Neural cell (in vitro differentiated cells): Measurements from ENCODE around the gene ISYNA1. TPM values are rescaled to one million over a fixed set of nuclear protein-coding genes. Genes with fewer than 3 reads are reported as not detected.

Source experiments
- H2AFZ ChIP-seq: fragments of 200-600, 300-800 bp; sonication (generic), shearing (Covaris generic); 2 replicates; pipeline ENCODE4 v1.6.0; 2014; ENCODE audit warnings: low read depth, mild to moderate bottlenecking, antibody characterized with exemption, low read length, moderate library complexity
- H3F3A ChIP-seq: fragments of 200-600 bp; shearing (Covaris generic); 2 replicates; pipeline ENCODE4 v1.6.1; 2016; ENCODE audit warnings: mild to moderate bottlenecking, moderate library complexity, mixed read lengths, antibody characterized with exemption, low read length; ENCODE audit not compliant: insufficient read depth, poor library complexity, severe bottlenecking
- H3K27ac ChIP-seq: fragments of 200-600, 300-800 bp; sonication (generic), shearing (Covaris generic); 2 replicates; pipeline ENCODE4 v1.5.1; 2014; ENCODE audit warnings: mild to moderate bottlenecking, low read length, moderate library complexity
- H3K27me3 ChIP-seq: fragments of 300-800, 200-600 bp; sonication (generic), shearing (Covaris generic); 2 replicates; pipeline ENCODE4 v1.6.0; 2014; ENCODE audit warnings: mild to moderate bottlenecking, low read depth, low read length, moderate library complexity; ENCODE audit not compliant: insufficient read depth
- H3K36me3 ChIP-seq: fragments of 300-800, 200-600 bp; sonication (generic), shearing (Covaris generic); 2 replicates; pipeline ENCODE4 v1.5.1; 2014; ENCODE audit warnings: mild to moderate bottlenecking, antibody characterized with exemption, low read length, moderate library complexity; ENCODE audit not compliant: insufficient read depth
- H3K4me2 ChIP-seq: fragments of 300-800, 200-600 bp; sonication (generic), shearing (Covaris generic); 2 replicates; pipeline ENCODE4 v1.6.0; 2014; ENCODE audit warnings: mild to moderate bottlenecking, low read length
- H3K4me3 ChIP-seq: fragments of 300-800, 200-600 bp; sonication (generic), shearing (Covaris generic); 2 replicates; pipeline ENCODE4 v1.5.1; 2014; ENCODE audit warnings: mild to moderate bottlenecking, low read length, moderate library complexity
- H3K79me2 ChIP-seq: fragments of 200-600 bp; shearing (Covaris generic); replicated peaks from 2 replicates; pipeline ENCODE4 v1.6.0; 2014; ENCODE audit warnings: mild to moderate bottlenecking, low read length, moderate library complexity; ENCODE audit not compliant: insufficient read depth
- H3K9ac ChIP-seq: fragments of 300-800, 200-600 bp; sonication (generic), shearing (Covaris generic); 2 replicates; pipeline ENCODE4 v1.6.1; 2016; ENCODE audit warnings: mild to moderate bottlenecking, low read length, mixed read lengths
- H3K9me2 ChIP-seq: fragments of 200-600 bp; shearing (Covaris generic); 2 replicates; pipeline ENCODE4 v1.6.1; 2016; ENCODE audit warnings: mild to moderate bottlenecking, low read length, mixed read lengths; ENCODE audit not compliant: insufficient read depth
- H3K9me3 ChIP-seq: fragments of 200-600, 300-800 bp; sonication (generic), shearing (Covaris generic); 2 replicates; pipeline ENCODE4 v1.6.1; 2016; ENCODE audit warnings: mild to moderate bottlenecking, mixed run types, low read length, moderate library complexity, mixed read lengths
- H4K20me1 ChIP-seq: fragments of 200-600 bp; shearing (Covaris generic); 2 replicates; pipeline ENCODE4 v1.6.1; 2016; ENCODE audit warnings: mild to moderate bottlenecking, mixed run types; ENCODE audit not compliant: insufficient read depth
- EP300 ChIP-seq: fragments of 450-650 bp; conservative IDR thresholded peaks from 2 replicates; pipeline ENCODE4 v1.6.1; 2014; ENCODE audit warnings: antibody characterized with exemption, mild to moderate bottlenecking, moderate library complexity; ENCODE audit not compliant: poor library complexity, severe bottlenecking
- EZH2 ChIP-seq: fragments of 200-600, 300-800 bp; shearing (Covaris generic), sonication (generic); IDR thresholded peaks from 2 replicates; pipeline ENCODE4 v1.6.1; 2014; ENCODE audit warnings: antibody characterized with exemption, low read length, borderline replicate concordance, mild to moderate bottlenecking; ENCODE audit not compliant: insufficient read depth, poor library complexity, severe bottlenecking
- MXI1 ChIP-seq: fragments of 450-650 bp; conservative IDR thresholded peaks from 2 replicates; pipeline ENCODE4 v1.6.1; 2014; ENCODE audit warnings: antibody characterized with exemption, mild to moderate bottlenecking; ENCODE audit not compliant: poor library complexity, severe bottlenecking
- POLR2AphosphoS5 ChIP-seq: IDR thresholded peaks from 2 replicates; pipeline ENCODE4 v1.6.1; 2012
- RAD21 ChIP-seq: fragments of 450-650 bp; conservative IDR thresholded peaks from 2 replicates; pipeline ENCODE4 v1.6.1; 2014; ENCODE audit warnings: antibody characterized with exemption, mild to moderate bottlenecking, moderate library complexity
- REST ChIP-seq: IDR thresholded peaks from 2 replicates; pipeline ENCODE4 v1.6.1; 2012; ENCODE audit warnings: borderline replicate concordance
- SMC3 ChIP-seq: fragments of 450-650 bp; conservative IDR thresholded peaks from 2 replicates; pipeline ENCODE4 v1.6.1; 2014; ENCODE audit warnings: antibody characterized with exemption, mild to moderate bottlenecking, moderate library complexity; ENCODE audit not compliant: poor library complexity
- TAF1 ChIP-seq: IDR thresholded peaks from 2 replicates; pipeline ENCODE4 v1.6.1; 2012; ENCODE audit warnings: low read depth
- polyA plus RNA-seq: library from polyadenylated mRNA; depleted of rRNA; stranded (reverse); fragments of >200 nt; gene quantifications from 2 replicates; pipeline ENCODE4 v1.2.3, GENCODE V29; 2014
- TF ChIP-seq, protein P1 (sequence below): fragments of 450-650 bp; IDR thresholded peaks from 2 replicates; pipeline ENCODE4 v1.5.1; 2014; ENCODE audit warnings: antibody characterized with exemption, mild to moderate bottlenecking, moderate library complexity; ENCODE audit not compliant: poor library complexity, severe bottlenecking

Gene ISYNA1
- polyA plus RNA-seq, 1 donor from 2014 or later = 123 TPM

GRCh38 chr19:18393836-18394235, 44.1 kb downstream of the ISYNA1 start:
- Histone ChIP-seq H2AFZ (no peak overlapping the region), H3K9me2 (no peaks in the 10 kb centered on the region), H4K20me1 (no peaks in the 10 kb centered on the region), H3K9ac (no peak overlapping the region), H3K4me3 (no peak overlapping the region), H3K36me3 (no peaks in the 10 kb centered on the region), H3K27ac (no peak overlapping the region), H3K27me3 (peaks cover 2% of the 10 kb centered on the region), H3K79me2 (no peaks in the 10 kb centered on the region), H3K4me2 (no peak overlapping the region), H3K9me3 (no peaks in the 10 kb centered on the region), H3F3A (no peaks in the 10 kb centered on the region)
- TF ChIP-seq TAF1 (no peak), REST (no peak), RAD21 (no peak), EZH2 (no peak), POLR2AphosphoS5 (no peak), SMC3 (no peak)
- TF ChIP-seq, protein P1, sequence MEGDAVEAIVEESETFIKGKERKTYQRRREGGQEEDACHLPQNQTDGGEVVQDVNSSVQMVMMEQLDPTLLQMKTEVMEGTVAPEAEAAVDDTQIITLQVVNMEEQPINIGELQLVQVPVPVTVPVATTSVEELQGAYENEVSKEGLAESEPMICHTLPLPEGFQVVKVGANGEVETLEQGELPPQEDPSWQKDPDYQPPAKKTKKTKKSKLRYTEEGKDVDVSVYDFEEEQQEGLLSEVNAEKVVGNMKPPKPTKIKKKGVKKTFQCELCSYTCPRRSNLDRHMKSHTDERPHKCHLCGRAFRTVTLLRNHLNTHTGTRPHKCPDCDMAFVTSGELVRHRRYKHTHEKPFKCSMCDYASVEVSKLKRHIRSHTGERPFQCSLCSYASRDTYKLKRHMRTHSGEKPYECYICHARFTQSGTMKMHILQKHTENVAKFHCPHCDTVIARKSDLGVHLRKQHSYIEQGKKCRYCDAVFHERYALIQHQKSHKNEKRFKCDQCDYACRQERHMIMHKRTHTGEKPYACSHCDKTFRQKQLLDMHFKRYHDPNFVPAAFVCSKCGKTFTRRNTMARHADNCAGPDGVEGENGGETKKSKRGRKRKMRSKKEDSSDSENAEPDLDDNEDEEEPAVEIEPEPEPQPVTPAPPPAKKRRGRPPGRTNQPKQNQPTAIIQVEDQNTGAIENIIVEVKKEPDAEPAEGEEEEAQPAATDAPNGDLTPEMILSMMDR = no peak

DNA sequence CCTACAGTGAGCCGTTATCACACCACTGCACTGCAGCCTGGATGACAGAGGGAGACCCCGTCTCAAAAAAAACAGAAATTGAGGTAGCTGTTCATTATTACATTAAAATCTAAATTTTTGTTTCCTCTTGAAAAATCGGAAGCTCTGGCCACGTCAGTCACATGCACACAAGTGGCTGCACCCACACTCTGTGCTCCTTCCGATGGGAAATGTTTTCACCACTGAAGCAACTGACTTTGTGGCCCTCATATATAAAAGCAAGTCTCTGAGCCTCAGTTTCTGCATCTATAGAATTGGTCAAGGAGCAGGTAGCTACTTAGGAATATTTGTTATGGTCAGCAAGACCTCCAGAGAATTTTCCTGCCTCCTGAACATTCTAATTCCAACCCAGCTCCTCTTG, 45.0 kb downstream of the ISYNA1 start:
- Histone ChIP-seq H3K79me2 (no peaks in the 10 kb centered on the region), H3K27ac (no peak overlapping the region), H3K9ac (no peak overlapping the region), H3K4me3 (no peak overlapping the region), H3K36me3 (no peaks in the 10 kb centered on the region), H3K9me3 (no peaks in the 10 kb centered on the region), H3F3A (no peaks in the 10 kb centered on the region), H3K9me2 (no peaks in the 10 kb centered on the region), H3K27me3 (peaks cover 5% of the 10 kb centered on the region), H3K4me2 (no peak overlapping the region), H4K20me1 (no peaks in the 10 kb centered on the region), H2AFZ (no peak overlapping the region)
- no peak for TF ChIP-seq MXI1

DNA sequence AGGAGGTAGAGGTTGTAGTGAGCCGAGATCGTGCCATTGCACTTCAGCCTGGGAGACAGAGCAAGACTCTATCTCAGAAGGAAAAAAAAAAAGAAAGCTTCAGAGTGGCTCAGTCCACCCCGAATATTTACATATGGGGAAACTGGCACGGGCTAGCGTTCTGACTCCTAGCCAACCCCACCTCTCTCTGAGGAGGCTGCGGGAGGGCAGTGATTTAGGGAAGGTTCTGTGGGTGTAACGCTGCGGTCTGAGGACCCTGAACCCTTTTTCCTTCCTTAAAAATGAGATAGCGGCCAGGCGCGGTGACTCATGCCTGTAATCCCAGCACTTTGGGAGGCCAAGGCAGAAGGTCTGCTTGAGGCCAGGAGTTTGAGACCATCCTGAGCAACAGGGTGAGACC, 45.5 kb downstream of the ISYNA1 start:
- no peak overlapping the region for H3K9ac ChIP-seq
- H2AFZ ChIP-seq = no peak overlapping the region
- H3K27me3 ChIP-seq = peaks cover 5% of the 10 kb centered on the region
- no peak overlapping the region for H3K4me2 ChIP-seq
- no peaks in the 10 kb centered on the region for H3K9me3 ChIP-seq
- H4K20me1 ChIP-seq = no peaks in the 10 kb centered on the region
- H3K79me2 ChIP-seq = no peaks in the 10 kb centered on the region
- H3K9me2 ChIP-seq = no peaks in the 10 kb centered on the region
- H3K27ac ChIP-seq = no peak overlapping the region
- no peaks in the 10 kb centered on the region for H3F3A ChIP-seq
- TF ChIP-seq, protein P1 = no peak
- no peak for TF ChIP-seq TAF1
- TF ChIP-seq REST = no peak
- no peak for TF ChIP-seq EP300
- no peaks in the 10 kb centered on the region for H3K36me3 ChIP-seq
- no peak overlapping the region for H3K4me3 ChIP-seq
